GM21526 (cell line): ENCODE measurements around the gene MGAT4C.

Experiments used
- ATAC-seq: cut with Tn5 transposase; IDR thresholded peaks from one replicate; pipeline ENCODE4 v1.9.1; 2021; ENCODE audit warnings: moderate library complexity; ENCODE audit not compliant: unreplicated experiment, low FRiP score

The MGAT4C gene

DNA sequence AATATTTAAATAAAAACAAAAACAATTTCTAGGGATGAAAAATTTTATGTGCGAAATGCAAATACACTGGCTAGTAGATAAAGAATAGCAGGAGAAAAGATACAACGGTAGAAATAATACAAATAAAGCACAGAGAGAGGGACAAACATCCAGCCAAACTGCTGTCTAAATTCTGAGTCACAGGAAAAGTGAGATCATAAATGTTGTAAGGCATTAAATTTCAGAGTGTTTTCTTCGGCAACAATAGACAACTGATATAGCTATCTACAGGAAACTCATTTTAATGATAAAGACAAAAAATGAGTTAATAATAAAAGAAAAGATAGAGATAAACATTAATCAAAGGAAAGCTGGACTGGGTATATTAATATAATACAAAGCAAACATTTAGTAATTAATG lies 259.9 kb downstream of the MGAT4C start:
- no peak for ATAC-seq

DNA sequence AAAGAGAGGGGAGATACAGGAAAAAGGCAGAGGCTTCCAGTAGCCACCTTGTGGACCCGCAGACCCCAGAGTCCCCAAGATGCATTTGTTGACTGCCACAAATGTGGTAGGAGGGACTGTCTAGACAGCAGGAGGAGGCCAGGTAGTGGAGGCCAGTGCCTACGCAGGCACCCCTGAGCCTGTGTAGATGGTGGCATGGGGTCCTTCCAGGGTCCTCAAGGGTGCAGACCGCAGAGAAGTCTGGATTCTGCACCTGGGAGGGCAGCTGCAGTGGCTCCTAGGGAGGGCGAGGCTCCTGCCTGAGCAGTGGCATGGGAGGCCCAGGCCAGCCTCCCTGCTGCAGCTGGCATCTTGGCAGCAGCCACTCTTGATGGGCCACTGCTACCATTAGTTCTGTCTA lies 262.4 kb downstream of the MGAT4C start:
- ATAC-seq, result no peak

DNA sequence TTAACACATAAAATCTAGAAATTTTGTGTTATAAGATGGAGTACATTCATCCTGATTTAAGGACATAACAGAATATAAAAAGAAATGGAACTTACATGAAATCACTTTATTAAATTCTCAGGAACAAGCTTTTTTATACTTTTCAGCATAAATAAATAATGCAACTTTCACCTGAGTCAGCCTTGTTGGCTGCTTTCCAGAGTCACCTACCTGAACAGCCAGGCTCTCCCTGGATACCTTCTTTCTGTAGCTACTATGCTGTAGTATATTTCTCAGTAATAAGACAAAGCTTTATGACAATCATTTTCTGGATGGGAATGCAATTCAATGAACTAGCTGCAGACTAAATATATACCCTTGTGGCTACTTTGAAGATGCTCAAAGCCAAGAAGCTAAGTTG lies 270.2 kb downstream of the MGAT4C start:
- no peak for ATAC-seq

DNA sequence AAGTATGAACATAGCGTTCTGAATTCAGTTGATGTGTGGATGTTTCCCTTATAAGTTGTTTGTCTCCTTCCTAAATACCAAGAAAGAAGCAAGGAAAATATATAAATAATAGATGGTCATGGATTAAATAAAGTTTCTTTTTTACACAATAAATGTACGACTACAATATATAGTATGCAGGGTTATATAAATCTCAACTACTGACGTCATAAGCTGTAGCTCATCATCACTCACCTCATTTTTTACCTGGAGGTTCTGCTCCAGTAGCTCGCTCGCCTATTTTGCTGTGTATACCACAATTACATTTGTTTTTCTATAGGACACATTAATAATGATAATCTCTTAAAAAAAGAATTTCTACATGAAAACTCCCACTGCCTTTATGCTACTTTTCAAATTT lies 272.6 kb downstream of the MGAT4C start:
- no peak for ATAC-seq

DNA sequence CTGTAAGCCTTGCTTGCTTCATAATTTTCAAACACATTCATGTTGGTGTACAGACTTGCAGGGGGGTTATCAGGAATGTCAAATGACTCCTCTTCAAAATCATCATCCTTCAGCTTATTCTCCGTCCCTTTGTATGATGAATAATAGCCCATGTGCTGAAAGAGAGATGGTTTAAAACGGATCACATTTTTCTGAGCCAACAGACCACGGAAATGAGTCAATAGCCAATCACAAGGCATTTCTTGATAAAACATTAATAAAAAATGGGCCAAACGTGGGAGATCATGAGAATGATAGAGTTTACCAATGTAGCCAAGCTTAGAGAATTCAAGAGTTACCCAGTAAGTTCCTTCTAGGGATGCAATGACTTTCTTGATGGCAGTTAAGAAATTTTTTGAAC lies 276.6 kb downstream of the MGAT4C start:
- ATAC-seq, result no peak

DNA sequence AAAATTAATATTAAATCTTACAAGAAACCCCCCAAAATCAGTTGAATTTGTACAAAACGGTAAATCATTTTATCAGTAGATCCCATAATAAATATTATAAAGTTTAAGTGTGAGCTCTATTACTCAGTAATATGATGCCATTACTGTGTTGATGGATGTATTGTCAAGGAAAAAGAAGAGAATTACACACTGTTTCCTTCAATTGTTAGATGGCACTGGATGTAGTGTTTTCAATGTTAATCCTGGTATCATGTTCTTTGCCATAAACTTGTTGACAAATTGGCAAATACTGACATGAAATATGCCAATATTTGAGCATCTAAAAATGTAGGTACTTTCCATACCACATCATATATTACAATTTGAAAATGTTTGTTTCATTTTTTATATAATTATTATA lies 280.5 kb downstream of the MGAT4C start:
- no peak for ATAC-seq

DNA sequence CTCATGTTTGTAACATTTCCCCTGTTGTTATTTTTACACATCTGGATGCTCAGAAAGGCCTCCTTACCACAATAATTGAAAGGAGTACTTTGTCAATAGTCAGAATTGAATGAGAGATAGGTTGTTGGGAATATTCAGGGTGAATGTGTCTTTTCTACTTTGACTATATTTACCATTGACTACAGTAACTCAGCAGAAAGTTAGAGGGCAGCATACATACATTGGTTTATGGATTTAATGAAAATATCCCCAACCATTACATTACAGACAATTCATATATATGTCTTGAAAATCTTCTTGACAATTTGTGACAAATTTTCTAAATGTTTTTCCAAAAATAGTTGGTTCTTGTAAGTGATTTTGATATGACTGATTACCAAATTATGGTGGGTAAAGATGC lies 284.4 kb downstream of the MGAT4C start:
- ATAC-seq, result no peak

DNA sequence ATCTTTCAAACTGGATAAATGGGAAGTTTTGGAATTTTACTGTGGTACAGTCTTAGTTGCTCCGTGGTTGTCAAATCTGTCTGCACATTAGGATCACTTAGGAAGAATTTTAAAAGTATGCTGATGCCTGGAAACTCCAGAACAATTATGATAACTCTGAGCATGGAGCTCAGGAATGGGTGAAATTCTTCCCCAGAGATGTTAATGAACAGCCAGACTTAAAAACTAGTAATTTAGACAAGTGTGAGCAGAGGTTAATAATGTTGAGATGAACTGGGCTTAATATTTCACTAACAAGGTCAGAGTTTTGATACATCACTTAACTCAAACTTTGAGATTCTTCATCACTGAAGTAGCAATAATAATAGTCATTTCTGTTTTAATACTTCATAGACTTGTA lies 287.6 kb downstream of the MGAT4C start:
- no peak for ATAC-seq

DNA sequence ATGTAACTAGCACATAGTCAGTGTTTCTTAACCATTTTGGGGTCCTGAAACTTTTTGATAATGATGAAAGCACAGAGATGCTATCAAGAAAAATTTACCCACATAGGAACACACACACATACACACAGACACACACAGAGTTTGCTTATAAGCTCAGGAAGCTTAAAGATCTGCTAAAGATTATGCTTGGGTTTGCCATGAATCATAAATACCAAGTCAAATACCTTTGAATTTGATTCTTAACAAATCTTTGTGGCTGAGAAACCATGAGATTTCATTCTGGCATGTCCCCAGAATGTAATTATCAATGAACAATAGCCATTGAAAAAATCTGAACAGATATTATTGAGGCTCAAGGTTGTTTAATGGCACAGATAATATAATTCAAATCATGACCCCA lies 292.9 kb downstream of the MGAT4C start:
- ATAC-seq, result no peak

DNA sequence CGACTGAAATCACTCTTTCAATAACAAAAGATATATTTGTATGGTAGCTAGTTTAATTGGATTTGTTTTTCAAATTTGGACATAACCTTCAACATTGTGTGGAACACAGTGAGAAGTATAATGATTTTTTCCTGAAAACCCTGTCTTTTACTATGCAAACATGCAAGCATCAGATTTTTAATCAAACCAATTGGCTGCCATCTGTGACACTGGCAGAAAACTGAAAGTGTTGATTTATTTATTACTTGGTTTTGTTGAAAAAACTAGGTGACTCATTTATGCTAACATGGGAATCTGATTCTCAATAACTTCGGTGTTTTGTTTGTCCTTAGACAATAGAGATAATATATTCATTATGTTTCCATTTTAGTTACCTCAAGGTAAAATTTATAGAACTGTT lies 300.1 kb downstream of the MGAT4C start:
- ATAC-seq, result no peak

DNA sequence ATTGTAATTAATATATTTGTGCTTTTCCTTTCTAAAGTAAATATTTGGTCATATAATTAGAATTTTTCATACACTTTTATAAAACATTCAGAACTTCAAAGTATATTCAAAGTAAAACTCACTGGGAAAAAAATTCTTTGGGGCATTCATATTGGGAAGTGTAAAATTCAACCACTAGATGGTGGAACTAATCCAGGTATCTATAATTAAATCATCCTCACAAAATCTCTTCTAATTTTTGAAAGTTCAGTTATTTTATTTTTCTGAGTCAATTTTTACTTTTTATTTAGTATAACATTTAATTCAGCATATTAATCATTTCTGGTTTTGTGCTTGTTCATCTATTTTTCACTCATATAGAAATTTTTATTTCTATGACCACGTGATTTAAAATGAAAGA lies 301.1 kb downstream of the MGAT4C start:
- no peak for ATAC-seq

DNA sequence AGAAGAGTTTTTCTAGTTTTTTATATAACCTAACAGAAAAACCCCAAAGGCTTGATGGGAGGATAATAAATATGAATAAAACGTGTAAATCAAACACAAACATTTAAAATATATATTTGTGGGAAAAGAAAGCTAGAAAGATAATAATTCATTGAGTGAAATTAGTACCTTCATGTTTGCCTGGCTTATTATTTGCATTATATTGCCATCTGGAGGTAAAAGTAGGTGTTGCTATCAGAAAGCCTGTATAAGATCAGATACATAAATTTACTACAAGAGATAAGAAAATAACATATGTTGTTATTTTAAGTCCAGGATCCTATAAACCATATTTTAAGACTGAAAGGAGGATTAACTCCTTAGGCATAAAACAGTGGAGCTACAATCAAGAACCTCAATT lies 304.4 kb downstream of the MGAT4C start:
- ATAC-seq, result no peak

DNA sequence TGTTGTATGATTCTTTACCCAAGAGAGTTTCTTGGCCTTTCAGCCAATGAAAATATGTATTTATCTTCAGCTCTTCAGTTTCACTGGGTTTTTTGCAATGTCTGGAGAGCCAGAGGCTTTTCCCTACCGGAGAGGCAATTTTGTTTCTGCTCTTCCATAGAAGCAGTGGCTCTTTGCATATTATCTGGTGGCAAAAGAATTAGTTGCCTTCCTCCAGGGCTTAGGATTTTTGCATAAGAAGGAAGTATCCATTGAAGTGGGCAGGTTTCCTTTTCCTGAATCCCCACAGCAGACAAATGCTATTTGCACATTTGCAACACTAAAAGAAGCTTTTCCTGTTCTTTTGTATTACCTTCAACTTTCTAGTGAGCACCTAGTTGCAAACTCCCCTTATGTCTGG lies 306.9 kb downstream of the MGAT4C start:
- ATAC-seq, result no peak

DNA sequence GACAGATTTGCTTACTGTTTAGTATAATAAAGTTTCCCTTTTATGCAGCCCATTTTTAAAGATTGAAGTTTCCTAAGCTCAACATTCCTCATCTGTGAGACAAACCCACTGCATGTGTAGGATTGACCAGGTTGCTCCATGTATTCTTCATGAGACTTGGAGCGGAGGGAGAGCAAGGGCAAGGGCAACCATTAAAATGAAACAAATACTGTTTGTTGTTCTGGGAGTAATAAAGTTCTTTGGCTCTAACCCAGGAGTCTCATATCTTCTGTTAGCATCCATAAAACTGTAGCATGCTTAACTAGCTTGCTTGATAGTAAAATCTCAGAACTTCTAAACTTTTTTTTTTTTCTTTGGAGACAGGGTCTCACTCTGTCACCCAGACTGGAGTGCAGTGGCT lies 307.9 kb downstream of the MGAT4C start:
- ATAC-seq, result no peak

DNA sequence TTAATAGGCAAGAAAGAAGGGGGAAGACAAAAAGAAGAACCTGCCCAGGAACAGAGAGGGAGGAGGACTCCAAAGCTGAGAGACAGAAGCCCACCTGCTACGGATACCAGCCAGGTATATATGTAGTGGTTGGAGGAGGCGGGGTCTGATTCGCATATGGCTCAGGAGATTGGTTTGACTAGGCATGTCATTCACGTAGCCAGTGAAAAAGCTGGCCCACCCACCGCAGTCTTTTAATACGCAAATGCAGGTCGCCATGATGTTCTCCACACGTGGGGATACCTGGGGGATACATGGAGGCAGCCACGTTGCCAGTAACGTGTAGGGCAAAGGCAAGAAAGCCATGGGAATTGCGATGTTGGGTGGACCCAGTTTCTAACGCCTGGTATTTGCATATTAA lies 308.9 kb downstream of the MGAT4C start:
- ATAC-seq, result no peak

DNA sequence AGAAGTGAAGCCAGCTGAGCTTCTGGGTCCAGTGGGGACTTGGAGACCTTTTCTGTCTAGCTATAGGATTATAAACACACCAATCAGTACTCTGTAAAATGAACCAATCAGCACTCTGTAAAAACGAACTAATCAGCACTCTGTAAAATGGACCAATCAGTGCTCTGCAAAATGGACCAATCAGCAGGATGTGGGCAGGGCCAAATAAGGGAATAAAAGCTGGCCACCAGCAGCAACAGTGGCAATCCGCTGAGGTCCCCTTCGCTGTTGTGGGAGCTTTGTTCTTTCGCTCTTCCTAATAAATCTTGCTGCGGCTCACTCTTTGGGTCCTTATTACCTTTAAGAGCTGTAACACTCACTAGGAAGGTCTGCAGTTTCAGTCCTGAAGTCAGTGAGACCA lies 309.8 kb downstream of the MGAT4C start:
- no peak for ATAC-seq

DNA sequence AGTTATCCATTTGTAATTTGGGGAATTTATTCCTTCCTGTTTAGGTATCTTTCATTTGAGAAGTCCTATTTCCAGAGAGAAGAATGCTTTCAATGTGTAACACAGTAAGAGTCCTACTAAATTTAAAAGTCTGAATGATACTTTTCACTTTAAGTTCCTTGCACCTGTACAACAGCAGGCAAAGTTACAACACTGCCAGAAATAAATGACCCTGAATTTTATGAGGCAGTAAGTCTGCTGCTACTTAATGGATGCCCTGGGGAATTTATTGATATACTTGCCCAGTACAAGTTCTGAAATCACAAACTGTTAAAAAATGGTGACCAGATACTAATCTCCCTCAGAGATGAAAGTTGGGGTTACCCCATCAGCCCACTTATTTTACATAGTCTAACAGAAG lies 329.0 kb downstream of the MGAT4C start:
- ATAC-seq, result no peak

DNA sequence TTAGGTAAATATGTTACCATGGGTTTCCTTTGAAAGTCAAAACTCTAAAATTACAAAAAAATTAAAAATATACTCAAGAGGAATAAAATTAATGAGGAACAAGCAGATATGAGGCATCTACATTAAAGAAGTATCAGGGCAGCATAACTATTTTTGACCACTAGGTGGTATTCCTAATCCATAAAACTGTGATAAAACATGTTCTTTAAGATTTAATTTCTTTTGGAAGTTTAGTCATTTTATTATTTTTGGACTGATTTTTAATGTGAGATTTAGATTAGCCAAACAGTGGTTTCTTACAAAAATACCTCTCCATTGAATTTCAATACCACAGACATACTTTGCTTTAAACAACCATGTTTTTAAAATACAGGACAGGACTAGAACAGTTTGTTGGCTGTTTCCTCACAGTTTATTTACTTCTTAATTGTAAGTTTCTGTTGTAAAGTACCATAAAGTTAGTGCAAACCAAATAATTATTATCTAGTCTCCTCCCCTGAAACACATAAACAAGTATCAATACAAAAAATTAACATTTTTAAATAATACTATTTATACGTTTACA lies 332.3 kb downstream of the MGAT4C start:
- peak; percentile 45 for ATAC-seq

DNA sequence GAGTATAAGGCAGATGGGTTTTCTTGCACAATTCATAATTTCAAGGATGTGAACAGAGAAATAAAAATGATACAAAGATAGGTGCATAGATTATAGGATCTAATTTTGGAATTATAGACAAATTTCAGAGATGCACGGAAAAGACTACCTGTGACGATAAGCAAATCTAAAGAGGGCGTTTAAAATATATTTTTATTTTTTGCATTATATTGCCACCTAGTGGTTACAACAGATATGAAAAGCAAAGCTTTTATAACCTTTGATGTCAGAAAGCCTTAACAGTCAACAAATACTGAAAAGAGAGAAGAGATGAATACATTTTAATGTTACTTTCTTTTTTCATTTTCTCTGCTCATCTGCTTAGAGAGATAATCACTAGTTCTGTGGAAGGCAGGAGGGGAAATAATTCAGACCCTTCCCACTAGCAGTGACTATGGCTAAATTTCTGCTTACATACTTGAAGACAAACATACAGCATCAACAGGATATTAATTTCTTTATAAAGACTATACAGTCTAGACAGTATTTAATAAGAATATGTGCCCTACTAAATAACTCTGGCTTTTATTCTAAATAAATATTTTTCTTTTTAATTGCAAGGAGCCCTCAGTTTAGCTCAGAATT lies 335.8 kb downstream of the MGAT4C start:
- ATAC-seq, result peak; percentile 68
